NCI-H524 (cell line): ENCODE measurements around the gene CCDC136.

Experiments
- DNase-seq, 2 experiments: peaks; one replicate each; lab custom pipeline; 2025; lab: John Stamatoyannopoulos, UW

CCDC136 gene

DNA sequence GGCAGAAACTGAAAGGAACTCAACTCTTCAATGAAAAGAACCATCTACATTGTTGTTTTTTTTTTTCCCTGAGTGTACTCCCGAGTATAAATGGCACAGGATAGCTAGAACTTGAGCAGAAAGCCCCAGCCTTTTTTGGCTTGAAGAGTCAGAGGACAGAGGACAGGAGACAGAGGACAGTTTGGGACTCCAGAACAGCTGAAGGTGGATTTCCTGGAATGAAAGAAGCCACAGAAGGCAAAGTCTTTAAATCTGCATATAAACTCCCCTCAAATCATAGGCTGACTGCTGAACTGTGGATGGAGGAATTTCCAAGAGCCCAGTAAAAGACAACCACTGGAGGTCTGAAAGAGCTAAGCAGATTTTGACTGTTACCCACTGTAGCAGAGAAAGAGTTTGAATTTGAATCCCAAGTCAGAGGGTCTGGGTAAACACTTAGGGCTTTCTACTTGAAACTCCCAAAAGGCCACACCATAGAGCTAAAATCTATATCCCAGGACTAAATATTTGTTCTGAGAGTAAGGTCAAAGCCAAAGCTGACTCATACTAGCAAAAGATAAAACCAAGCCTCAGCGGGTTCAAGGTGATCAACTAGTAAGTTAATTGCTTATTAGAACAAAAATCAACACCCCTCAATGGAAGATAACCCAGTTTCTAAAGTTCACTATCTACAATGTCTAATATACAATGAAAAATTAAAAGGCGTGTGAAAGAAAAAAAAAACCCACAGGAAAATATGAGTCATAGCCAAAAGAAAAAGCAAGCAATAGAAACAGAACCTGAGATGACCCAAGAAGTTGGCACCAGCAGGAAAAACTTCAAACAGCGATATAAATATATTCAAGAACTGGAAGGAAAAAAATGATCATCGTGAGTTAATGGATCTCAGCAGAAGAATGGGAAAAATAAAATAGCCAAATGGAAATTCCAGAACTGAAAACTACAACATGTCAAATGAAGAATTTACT lies 14.3 kb upstream of the CCDC136 start:
- DNase-seq, result no peak

DNA sequence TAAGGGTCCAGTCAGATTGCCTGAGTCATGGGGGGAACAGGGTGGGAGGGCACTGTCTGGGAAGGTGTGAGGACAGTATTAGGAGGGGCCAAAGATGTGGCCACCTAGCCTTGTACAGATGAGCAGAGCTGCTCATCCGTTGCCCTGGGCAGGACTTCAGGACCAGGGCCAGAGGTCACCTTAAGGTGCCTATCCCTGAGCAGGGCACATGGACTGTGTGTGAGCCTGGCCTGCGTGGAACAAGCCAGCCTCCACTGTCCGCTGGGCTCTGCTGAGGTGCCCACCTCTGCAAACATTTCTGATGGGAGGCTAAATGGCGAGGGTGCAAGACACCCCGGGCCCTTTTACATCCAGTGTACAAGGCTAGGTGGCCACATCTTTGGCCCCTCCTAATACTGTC lies 12.8 kb upstream of the CCDC136 start:
- no peak for DNase-seq

GRCh38 chr7:128781126-128781525 lies 10.6 kb upstream of the CCDC136 start:
- no peak for DNase-seq

DNA sequence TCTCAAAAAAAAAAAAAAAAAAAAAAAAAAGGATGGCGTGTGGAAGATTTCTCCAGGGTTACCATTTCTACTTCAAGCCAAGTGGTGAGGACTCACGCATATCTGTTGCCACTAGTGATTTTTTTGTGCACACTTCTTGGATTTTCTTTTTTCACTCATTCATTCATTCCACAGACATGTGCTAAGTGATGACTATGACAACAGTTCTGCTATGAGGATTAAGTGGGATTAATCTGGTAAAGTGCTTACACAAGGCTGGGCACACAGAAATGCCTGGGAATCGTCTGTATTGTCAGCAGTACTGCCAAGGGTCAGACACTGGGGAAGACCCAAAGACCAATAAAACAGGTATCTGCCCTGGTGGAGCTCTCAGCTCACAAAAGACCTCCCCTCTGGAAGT lies 9.9 kb upstream of the CCDC136 start:
- DNase-seq, result peak in 1 of 2 experiments; percentile 7

DNA sequence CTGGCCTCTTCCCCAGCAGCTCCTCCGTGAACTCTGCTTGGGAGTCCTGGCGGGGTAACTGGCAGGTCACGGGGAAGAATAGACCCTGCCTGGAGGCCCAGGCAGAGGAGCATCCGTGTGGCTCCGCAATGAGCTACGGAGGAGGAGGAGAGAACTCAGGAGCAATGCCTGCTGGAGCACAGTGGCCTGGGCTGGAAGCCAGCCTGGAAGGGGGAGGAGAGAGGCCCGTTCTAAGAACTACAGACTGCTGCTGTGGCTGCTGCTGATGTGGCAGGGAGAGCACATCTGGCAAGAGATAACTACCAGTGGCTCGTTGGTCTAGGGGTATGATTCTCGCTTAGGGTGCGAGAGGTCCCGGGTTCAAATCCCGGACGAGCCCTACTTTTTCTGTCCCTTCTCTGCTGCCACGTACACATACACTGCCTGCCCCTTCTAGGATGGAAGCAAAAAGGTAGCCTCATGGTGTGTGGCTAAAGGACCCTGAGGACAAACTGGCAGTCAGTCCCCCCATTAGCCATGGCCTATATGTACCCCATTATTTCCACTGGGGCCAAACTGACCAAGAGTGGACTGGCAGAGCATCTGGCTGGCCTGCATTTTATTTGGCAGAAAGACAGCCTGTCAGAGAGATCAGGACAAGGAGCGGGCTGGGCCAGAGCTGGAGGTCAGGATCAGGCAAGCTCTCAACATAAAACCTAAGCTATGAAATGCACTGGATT lies 8.5 kb upstream of the CCDC136 start:
- DNase-seq, result peak in 1 of 2 experiments; percentile 8

GRCh38 chr7:128785738-128786137 lies 6.0 kb upstream of the CCDC136 start:
- DNase-seq, result no peak

GRCh38 chr7:128788446-128789412 lies 3.0 kb upstream of the CCDC136 start:
- peak in 1 of 2 experiments; percentile 30 for DNase-seq

DNA sequence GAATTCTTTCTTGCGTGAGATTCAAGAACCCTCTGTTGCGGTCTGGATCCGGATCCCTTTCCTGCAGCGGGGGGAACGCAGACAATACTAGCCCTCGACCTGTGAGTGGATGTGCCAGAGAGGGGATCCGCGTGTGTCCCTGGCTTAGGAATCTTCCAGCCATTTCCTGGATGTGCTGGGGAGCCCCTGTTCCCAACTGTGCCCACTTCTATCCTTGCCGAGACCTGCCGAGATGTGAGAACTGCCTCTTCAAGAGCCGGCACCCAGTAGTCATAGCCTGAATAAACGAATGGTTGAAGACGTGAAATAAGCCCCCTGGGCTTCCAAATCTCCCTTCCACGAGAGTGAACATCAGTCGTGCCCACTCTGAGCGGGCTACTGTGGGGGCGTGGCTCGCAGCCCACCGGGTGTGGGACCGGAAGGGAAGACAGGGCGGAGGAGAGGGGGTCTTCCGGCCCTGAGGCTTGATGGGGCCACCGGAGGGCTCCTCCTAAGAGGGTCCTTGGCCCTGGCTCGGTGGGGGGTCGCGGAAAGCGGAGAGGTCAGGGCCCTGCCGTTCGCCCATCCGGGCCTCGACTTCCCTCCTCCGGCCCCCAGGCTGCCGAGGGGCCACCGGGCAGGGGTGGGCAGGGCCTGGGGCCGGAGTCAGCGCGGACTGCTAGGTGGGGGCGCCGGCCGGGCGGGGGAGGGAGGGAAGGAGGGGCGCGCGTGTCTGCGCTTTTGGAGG lies 1.3 kb upstream of the CCDC136 start:
- DNase-seq, result peak in 1 of 2 experiments; percentile 33

DNA sequence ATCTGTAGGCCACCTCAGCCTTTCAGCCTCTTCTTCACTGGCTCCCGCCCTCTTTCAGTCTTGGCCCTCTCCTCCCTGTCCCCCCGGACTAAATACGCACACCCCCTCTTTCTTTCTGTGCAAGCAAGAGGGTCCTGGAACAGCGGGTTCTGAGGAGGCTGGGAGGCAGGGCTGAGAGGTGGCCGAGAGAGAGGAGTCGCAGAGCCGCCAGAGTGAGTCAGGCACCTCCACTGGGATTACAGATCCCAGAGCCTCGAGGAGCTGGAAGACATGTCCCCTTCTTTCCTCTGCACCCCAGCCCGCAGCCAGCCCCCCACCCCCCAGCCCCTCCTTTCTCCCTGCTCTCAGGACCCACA lies 182 bp downstream of the CCDC136 start:
- peak in 1 of 2 experiments; percentile 9 for DNase-seq

DNA sequence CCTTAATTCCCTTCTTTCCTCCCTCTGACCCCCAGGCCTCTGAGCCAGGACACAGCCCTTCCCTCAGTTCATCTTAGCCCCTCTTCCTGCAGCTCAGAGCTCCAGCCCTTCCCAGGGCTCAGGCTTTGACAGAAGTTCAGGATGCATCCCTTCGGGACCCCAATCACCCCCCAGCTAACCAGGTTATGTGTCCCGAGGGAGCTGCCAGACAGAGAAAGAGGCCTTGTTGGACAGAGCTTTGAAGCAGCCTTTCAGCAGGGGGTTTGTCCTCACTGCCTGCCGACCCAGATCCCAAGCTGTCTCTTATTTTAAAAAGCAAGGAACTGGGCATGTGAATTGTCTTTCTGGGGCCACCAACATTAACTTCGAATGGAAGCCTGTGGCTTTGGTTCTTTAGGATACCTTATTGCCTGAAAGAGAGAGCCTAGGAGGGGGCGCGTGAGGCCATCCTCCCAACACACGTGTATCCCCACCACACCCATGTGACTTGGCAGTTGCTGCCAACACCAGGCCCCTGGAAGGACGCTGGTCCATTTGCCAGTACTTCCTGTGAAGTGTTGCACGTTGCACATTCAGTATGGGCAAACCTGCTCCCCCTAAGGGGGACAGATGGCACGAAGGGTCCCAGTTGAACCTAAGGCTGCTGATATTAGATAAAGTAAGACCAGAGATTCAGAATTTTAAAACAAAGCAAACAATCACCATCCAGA lies 858 bp downstream of the CCDC136 start:
- peak; percentile 59 to 61 for DNase-seq

- no peak for DNase-seq
Observed at GRCh38 chr7:128793181-128793547, 1.4 kb downstream of the CCDC136 start.

DNA sequence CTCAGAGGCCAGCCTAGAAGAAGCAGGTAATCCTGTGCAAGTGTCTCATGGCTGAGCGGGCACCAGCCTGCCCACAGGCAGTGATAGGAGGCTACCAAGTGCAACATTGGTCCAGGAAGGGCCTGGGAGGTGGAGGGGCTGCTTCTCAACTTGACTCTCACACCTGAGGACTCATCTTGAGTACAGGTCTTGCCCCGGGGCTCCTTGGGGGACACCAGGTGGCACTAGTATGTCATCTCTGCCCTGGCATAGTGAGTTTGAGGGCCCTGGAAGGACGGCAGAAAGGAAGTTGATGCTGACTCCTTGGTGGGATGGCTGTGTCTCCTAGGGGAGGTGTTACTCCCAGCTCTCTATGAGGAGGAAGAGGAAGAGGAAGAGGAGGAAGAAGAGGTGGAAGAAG lies 2.3 kb downstream of the CCDC136 start:
- DNase-seq, result peak in 1 of 2 experiments; percentile 4

DNA sequence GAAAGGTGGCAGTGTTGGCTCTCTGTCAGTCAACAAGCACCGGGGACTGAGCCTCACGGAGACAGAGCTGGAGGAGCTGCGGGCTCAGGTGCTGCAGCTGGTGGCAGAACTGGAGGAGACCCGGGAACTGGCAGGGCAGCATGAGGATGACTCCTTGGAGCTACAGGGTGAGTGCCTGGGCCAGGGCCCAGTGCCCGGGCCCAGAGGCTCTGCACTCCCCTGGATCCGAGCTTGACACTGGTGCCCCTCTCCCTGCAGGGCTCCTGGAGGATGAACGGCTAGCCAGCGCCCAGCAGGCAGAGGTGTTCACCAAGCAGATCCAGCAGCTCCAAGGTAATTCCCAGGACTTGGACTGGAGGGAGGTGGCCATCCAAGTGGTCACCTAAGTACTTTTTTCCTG lies 2.7 kb downstream of the CCDC136 start:
- no peak for DNase-seq

GRCh38 chr7:128795129-128795528 lies 3.4 kb downstream of the CCDC136 start:
- no peak for DNase-seq

DNA sequence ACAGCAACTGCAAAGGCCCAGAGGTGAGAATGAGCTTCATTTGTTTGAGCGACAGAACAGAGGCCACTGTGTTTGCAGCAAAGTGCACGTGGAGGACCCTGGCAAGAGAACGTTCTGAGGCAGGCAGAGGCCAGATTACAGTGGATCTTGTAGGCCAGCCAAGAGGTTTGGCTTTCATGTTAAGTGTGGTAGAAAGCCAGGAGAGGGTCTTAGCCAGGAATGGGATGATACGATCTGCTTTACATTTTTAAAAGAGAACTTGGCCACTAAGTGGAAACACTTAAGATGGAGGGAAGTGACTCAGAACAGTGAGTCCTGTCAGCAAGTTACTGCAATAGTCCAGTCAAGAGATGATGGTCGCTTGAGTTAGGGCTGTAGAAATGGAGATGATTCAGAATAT lies 4.6 kb downstream of the CCDC136 start:
- DNase-seq, result no peak

- no peak for DNase-seq
Observed at GRCh38 chr7:128799451-128799850, 7.7 kb downstream of the CCDC136 start.

- no peak for DNase-seq
Observed at GRCh38 chr7:128800567-128800966, 8.8 kb downstream of the CCDC136 start.

DNA sequence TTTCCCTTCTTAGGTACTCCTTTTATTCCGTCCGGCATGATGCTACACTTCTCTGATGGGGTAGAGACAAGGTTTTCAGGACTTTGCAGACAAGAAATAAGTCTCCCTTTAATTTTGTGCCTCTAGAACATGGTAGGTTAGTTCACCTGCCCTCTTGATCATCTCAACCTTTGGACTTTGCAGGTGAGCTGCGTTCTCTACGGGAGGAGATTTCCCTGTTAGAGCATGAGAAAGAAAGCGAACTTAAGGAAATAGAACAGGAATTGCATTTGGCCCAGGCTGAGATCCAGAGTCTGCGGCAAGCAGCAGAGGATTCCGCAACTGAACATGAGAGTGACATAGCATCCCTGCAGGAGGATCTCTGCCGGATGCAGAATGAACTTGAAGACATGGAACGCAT lies 9.2 kb downstream of the CCDC136 start:
- DNase-seq, result no peak

DNA sequence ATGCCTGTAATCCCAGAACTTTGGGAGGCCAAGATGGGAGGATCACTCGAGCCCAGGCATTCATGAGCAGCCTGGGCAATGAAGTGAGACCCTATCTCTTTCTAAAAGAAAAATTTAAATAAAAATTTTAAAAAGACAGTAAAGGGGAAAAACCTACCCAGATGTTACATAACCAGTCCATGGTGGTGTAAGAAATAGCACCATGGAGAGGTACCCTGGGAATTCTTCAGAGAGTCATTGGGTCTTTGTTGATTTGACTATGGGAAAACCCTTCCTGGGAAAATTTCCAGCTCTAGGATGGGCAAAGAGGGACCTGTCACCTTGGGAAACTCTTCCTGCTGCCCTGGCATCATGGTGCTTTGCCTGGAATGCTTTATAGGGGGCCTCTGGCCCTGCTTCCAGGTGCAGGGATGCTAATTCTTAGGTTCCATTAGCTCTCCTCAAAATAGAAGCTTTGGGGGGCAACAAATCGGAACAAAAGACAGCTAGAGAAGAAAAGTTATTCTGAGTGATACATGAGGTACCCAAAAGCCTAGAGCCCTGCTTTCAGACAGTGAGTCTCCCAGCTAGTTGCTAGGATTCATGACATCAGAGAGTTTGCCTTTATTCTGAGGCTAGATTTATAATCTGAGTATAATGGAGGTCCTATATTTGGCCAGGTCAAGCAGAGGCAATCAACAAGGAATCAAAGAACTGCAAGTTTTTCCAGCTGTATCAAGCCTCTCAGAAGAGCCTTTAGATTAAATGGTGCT lies 10.1 kb downstream of the CCDC136 start:
- DNase-seq, result no peak

- no peak for DNase-seq
Observed at GRCh38 chr7:128804484-128804883, 12.7 kb downstream of the CCDC136 start.
